Osteocyte (in vitro differentiated cells): ENCODE measurements around the gene IQCF2. TPM values are rescaled to one million over a fixed set of nuclear protein-coding genes. Genes with fewer than 3 reads are reported as not detected.

ENCODE experiments used
- DNase-seq: peaks from one replicate; pipeline ENCODE4 v3.0.0; 2021; ENCODE audit warnings: mixed read lengths; ENCODE audit not compliant: unreplicated experiment; ENCODE audit errors: extremely low spot score
- H3K27ac Mint-ChIP-seq: one replicate; pipeline ENCODE4 v1.8.0; 2021; ENCODE audit warnings: mild to moderate bottlenecking, mixed read lengths; ENCODE audit not compliant: unreplicated experiment
- H3K27me3 Mint-ChIP-seq: one replicate; pipeline ENCODE4 v1.8.0; 2021; ENCODE audit warnings: mixed read lengths; ENCODE audit not compliant: unreplicated experiment
- H3K36me3 Mint-ChIP-seq: one replicate; pipeline ENCODE4 v1.8.0; 2021; ENCODE audit warnings: mixed read lengths; ENCODE audit not compliant: unreplicated experiment
- H3K4me1 Mint-ChIP-seq: one replicate; pipeline ENCODE4 v1.8.0; 2021; ENCODE audit warnings: mixed read lengths; ENCODE audit not compliant: unreplicated experiment
- H3K4me3 Mint-ChIP-seq: one replicate; pipeline ENCODE4 v1.8.0; 2021; ENCODE audit warnings: mild to moderate bottlenecking, moderate library complexity, mixed read lengths; ENCODE audit not compliant: unreplicated experiment
- H3K9me3 Mint-ChIP-seq: one replicate; pipeline ENCODE4 v1.8.0; 2021; ENCODE audit warnings: mixed read lengths; ENCODE audit not compliant: unreplicated experiment
- CTCF ChIP-seq: fragments of 200-600 bp; sonication (generic); IDR thresholded peaks from 2 replicates; pipeline ENCODE4 v1.5.0; 2021; ENCODE audit warnings: antibody characterized with exemption, mild to moderate bottlenecking, moderate library complexity
- total RNA-seq: library from RNA; stranded (reverse); gene quantifications from 2 replicates; pipeline ENCODE4 v1.2.1, GENCODE V29; 2021

Gene IQCF2
- total RNA-seq, 1 donor from 2014 or later: not detected

GRCh38 chr3:51869304-51869703 is 7.9 kb downstream of the IQCF2 start:
- Mint-ChIP-seq H3K4me3 (no peak overlapping the region), H3K36me3 (no peaks in the 10 kb centered on the region), H3K4me1 (no peaks in the 10 kb centered on the region), H3K27ac (no peak overlapping the region), H3K9me3 (no peaks in the 10 kb centered on the region), H3K27me3 (peaks cover 40% of the 10 kb centered on the region)
- DNase-seq: no peak
- TF ChIP-seq CTCF: no peak

GRCh38 chr3:51873253-51873766 is 11.9 kb downstream of the IQCF2 start:
- TF ChIP-seq CTCF: no peak
- no peak overlapping the region for H3K27ac Mint-ChIP-seq

GRCh38 chr3:51873876-51874275 is 12.5 kb downstream of the IQCF2 start:
- Mint-ChIP-seq H3K4me1 (no peaks in the 10 kb centered on the region), H3K27me3 (peaks cover 24% of the 10 kb centered on the region), H3K27ac (no peak overlapping the region), H3K4me3 (no peak overlapping the region), H3K36me3 (no peaks in the 10 kb centered on the region), H3K9me3 (no peaks in the 10 kb centered on the region)
- DNase-seq: no peak
- TF ChIP-seq CTCF: no peak

More at GRCh38 chr3:51873253-51873766, 11.9 kb downstream of the IQCF2 start:
- Mint-ChIP-seq H3K4me3 (no peak overlapping the region), H3K27me3 (peaks cover 29% of the 10 kb centered on the region), H3K36me3 (no peaks in the 10 kb centered on the region), H3K9me3 (no peaks in the 10 kb centered on the region), H3K4me1 (no peaks in the 10 kb centered on the region)
- DNase-seq: no peak

GRCh38 chr3:51874411-51874810 is 13.0 kb downstream of the IQCF2 start:
- DNase-seq: no peak
- H3K27ac Mint-ChIP-seq: no peak overlapping the region
- H3K4me1 Mint-ChIP-seq: no peaks in the 10 kb centered on the region
- no peaks in the 10 kb centered on the region for H3K9me3 Mint-ChIP-seq
- peaks cover 19% of the 10 kb centered on the region for H3K27me3 Mint-ChIP-seq
- TF ChIP-seq CTCF: no peak
- no peak overlapping the region for H3K4me3 Mint-ChIP-seq
- H3K36me3 Mint-ChIP-seq: no peaks in the 10 kb centered on the region

GRCh38 chr3:51874889-51875288 is 13.5 kb downstream of the IQCF2 start:
- no peaks in the 10 kb centered on the region for H3K9me3 Mint-ChIP-seq
- no peak for DNase-seq
- no peak for TF ChIP-seq CTCF

More at GRCh38 chr3:51874889-51875288, 13.5 kb downstream of the IQCF2 start:
- H3K36me3 Mint-ChIP-seq: no peaks in the 10 kb centered on the region
- H3K27ac Mint-ChIP-seq: no peak overlapping the region
- no peak overlapping the region for H3K4me3 Mint-ChIP-seq
- no peaks in the 10 kb centered on the region for H3K4me1 Mint-ChIP-seq
- H3K27me3 Mint-ChIP-seq: peaks cover 16% of the 10 kb centered on the region
